Bronchial epithelial cell (primary cell): ENCODE results near the gene MAB21L3. TPM values are rescaled to one million over a fixed set of nuclear protein-coding genes. Genes with fewer than 3 reads are reported as not detected.

Experiments used
- DNase-seq: peaks from one replicate; pipeline ENCODE4 v3.0.0-alpha.2; 2010; ENCODE audit warnings: low read depth
- FAIRE-seq: peaks from 2 replicates; lab custom pipeline; 2011; peaks lifted over from hg19 to GRCh38; lab: Jason Lieb, UNC
- H3K27me3 ChIP-seq: 2 replicates; pipeline ENCODE4 v1.5.1; 2011; ENCODE audit warnings: low read length; ENCODE audit not compliant: control insufficient read depth, insufficient read depth
- H3K36me3 ChIP-seq: 2 replicates; pipeline ENCODE4 v1.5.1; 2011; ENCODE audit warnings: low read length; ENCODE audit not compliant: control insufficient read depth, insufficient read depth
- H3K4me3 ChIP-seq: 2 replicates; pipeline ENCODE4 v1.5.1; 2011; ENCODE audit warnings: mild to moderate bottlenecking, low read depth, low read length, control low read depth
- CTCF ChIP-seq: IDR thresholded peaks from 2 replicates; pipeline ENCODE4 v1.5.1; 2011; ENCODE audit warnings: mild to moderate bottlenecking, moderate library complexity, low read length, control low read depth, inconsistent platforms; ENCODE audit not compliant: insufficient read depth, severe bottlenecking
- total RNA-seq: library from RNA; depleted of rRNA; stranded (reverse); fragments of >200 nt; gene quantifications from 2 replicates; pipeline ENCODE4 v1.2.1, GENCODE V29; 2014

MAB21L3 gene
- total RNA-seq, 1 donor from 2014 or later, result 0.53 TPM

DNA sequence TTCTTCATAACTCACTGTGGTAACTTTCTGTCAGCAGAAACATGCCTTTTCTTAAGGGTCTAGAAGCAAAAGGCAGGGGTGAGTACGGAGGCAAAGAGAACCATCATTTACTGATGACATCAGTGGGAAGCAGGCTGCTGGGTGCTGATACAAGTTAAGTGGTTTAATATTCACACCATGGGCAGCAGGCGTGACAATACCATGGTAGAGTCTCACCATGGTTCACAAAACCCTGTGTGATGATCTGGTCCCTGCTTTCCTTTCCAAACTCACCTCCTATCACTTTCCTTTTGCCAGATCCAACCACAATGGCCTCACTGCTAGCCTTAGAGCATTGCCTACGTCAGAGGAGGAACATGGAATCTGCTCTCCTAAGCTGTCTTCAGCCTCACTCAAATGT, 8.7 kb downstream of the MAB21L3 start:
- FAIRE-seq (no peak), DNase-seq (no peak)
- Histone ChIP-seq H3K27me3 (no peaks in the 10 kb centered on the region), H3K4me3 (no peak overlapping the region), H3K36me3 (no peaks in the 10 kb centered on the region)
- TF ChIP-seq CTCF, result no peak

GRCh38 chr1:116122955-116123757, 12.0 kb downstream of the MAB21L3 start:
- no peaks in the 10 kb centered on the region for H3K27me3 ChIP-seq
- peak; percentile 79 for DNase-seq
- TF ChIP-seq CTCF, result no peak
- H3K4me3 ChIP-seq, result no peak overlapping the region
- no peaks in the 10 kb centered on the region for H3K36me3 ChIP-seq
- no peak for FAIRE-seq

GRCh38 chr1:116123837-116124533, 12.8 kb downstream of the MAB21L3 start:
- H3K27me3 ChIP-seq, result no peaks in the 10 kb centered on the region
- no peak overlapping the region for H3K4me3 ChIP-seq
- DNase-seq (no peak), FAIRE-seq (peak; percentile 77)
- no peaks in the 10 kb centered on the region for H3K36me3 ChIP-seq
- TF ChIP-seq CTCF, result no peak

DNA sequence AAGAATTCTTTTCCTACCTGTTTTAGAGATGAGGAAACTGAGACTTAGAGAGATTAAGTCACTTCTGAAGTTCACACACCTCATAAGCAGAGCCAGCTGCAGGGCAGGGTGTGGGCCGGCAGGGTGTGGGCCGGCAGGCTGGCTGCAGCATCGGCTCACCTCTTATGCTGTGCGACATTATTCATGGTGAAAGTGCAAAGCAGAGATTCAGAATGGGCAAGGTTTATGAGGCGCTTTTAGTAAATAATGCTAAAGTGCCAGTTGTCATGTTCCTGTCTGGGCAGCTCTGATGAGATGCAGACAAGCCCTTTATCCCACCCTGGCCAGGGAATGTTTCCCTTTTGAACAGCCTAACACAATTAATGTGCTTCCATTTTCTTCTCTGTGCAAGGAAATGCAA, 14.6 kb downstream of the MAB21L3 start:
- no peak for FAIRE-seq

GRCh38 chr1:116126281-116126680, 15.1 kb downstream of the MAB21L3 start:
- Histone ChIP-seq H3K36me3 (no peaks in the 10 kb centered on the region), H3K4me3 (no peak overlapping the region), H3K27me3 (no peaks in the 10 kb centered on the region)
- DNase-seq (no peak), FAIRE-seq (no peak)
- TF ChIP-seq CTCF, result no peak

More for the DNA sequence above, 14.6 kb downstream of the MAB21L3 start:
- peak; percentile 42 for DNase-seq
- TF ChIP-seq CTCF, result no peak
- Histone ChIP-seq H3K27me3 (no peaks in the 10 kb centered on the region), H3K4me3 (no peak overlapping the region), H3K36me3 (no peaks in the 10 kb centered on the region)
